Stimulated activated CD4-positive, alpha-beta T cell treated with anti-CD3 and anti-CD28 coated beads, Interleukin-2, amount 100 ng/mL, for 24 hours (primary cell): ENCODE results near the gene FOXC1.

Source experiments
- DNase-seq, 2 donors: peaks; one replicate each; pipeline ENCODE4 v3.0.0-alpha.2; 2020

FOXC1 gene

DNA sequence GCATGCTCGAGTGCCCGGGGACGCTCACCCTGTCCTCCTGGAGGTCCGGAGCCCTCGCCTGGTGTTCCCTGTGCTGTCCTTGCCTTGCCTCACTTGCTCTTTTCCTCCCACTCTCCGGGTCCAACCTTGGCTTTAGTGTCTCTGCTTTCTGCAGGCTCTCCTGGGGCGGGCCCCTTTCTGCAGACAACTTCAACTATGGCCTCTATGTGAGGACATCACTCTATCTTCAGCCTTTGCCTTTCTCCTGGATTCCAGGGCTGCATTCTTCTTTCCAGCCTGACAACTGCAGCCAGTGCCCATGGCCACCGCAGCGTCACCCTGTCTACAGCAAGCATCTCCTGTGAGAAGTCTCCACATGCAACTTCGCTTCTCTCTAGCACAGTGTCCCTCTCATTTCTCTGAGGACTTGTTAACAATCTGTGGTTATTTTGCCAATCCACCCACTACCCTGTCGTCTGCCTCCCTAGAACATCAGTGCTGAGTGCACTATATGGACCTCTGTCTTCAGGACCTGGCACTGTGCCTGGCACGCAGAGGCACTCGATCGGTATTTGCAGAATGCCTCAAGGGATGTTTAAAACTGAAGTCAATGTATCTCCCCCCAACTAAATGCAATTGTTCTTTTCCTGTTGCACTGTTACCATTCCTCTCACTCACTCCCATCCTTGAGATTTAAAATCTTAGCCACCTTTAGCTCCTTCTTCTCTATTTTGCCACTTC lies 35.9 kb downstream of the FOXC1 start:
- no peak for DNase-seq

DNA sequence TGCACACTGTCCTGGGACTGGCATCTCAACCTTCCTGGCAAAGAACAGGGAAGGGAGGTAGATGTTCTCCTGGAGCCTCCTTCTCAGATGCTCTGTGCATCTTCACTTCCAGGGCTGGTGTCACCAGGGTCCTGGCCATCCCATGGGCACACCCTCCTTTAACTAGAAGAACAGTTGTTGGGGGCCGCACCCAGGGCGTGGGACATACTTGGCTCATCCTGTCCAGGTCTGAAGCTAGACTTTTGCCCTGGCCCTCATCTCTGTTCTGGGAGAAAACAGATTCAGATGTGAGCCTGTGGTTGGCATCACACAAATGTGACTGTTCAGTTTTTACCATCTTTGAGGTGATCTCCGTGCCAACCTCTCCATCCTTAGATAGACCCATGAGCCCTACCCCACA lies 41.6 kb downstream of the FOXC1 start:
- no peak for DNase-seq

DNA sequence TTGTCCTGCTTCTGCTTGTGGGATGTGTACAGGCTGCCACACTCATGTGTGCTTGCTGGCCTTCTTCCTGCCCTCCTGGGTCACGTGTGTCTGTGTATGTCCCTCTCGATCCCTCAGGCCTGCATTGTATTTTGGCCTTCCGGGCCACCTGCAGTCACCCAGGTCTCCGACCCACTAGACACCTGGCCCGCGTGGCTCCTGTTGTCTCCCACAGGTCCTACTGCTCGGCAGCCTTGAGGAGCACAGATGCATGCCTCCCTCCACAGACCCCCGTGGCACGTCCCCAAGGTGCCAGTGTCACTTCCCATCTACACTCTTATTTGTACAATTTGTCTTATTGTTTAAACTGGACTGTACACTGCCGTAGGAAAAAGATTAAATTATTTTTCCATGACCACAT lies 43.1 kb downstream of the FOXC1 start:
- DNase-seq, result no peak

DNA sequence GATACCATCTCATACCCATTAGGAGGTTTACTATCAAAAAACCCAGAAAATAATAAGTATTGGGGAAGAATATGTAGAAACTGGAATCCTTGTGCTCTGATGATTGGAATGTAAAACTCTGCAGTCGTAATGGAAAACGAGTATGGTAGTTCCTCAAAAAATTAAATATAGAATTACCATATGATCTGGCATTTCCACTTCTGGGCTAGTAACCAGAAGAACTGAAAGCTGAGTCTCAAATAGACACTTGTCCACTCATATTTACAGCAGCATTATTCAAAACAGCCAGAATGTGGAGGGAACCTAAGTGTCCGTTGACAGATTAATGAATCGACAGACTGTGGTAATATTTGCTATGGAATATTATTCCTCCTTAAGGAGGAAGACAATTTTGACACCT lies 44.3 kb downstream of the FOXC1 start:
- DNase-seq, result no peak

DNA sequence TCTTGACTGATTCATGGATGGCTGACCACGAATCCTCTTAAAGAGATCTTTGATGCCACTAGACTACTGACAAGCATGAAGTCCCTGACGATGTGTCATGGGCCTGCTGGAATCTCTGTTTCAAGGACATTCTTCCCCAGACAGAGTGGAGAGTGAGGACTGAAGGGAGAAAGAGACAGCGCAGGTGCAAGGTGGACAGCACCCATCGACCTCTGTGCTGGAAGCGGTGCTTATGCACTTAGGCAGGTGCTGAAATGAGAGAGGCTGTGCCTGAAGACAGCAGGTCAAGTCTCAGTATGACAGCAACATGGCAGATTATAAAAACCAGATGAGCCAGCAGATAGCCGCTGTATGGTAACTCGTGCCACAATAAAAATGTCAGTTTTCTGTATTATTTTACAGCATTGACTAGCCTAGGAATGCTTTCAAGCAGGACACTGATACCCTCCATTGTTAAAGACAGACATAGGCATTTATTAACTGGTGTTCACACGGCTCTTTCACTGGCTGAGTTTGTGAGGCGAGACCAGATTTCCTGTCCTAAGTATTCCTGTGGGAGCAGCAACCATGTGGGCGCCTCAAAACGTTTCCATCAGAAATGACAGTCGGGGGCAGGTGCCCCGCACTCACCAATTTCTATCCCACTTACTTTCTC lies 47.5 kb downstream of the FOXC1 start:
- DNase-seq, result no peak

DNA sequence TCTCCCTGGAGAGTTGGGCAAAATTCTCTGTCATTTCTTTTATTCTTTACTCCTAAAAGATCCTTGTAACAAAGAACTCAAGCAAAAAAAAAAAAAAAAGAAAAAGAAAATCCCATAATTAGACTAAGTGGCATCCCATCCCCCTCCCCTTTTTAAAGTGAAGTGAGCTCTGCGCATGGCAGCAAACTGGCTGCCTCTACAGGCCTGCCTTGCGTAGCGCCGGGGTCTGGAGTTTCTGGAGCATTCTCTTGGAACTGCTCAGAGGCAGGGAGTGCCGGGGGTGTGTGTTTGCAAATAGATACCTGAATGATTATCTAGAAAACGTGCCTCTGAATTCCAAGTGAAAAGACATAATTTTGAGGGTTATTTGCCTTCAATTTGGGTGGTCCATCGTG lies 48.1 kb downstream of the FOXC1 start:
- no peak for DNase-seq

DNA sequence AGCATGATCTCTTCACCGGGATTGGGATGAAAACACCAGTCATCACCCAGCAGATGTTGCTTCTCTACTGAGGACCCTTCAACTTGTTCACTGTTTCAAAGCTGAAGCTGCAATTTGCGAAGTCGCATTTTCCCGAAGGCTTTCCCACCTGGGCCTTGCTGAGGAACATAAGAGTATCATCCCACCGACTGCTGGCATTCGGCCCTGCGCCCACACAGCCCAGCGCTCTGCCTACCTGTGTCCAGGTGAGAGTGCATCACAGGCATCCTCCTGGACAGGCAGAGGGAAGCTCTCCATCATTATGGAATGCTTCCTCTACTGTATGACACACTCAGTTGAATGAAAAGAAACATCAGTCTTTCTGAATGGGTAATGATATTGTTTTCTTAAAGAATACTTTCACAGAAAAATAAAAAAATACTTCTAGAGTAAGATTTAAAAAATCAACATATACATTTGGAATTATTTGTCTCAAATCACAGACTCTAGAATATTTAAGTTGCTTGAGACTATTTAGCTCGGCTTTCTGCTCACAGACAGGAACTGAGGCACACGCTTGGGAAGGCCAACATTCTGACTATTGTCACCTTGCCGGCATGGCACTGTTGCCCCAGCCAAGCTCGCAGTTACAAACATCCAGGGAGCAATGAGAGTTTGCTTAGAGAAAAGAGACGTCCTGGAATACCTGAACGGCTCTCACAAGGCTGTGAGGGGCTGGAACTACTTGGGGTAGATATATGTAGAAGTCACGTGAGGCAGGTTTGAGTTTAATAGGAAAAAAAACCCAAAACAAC lies 48.7 kb downstream of the FOXC1 start:
- no peak for DNase-seq

DNA sequence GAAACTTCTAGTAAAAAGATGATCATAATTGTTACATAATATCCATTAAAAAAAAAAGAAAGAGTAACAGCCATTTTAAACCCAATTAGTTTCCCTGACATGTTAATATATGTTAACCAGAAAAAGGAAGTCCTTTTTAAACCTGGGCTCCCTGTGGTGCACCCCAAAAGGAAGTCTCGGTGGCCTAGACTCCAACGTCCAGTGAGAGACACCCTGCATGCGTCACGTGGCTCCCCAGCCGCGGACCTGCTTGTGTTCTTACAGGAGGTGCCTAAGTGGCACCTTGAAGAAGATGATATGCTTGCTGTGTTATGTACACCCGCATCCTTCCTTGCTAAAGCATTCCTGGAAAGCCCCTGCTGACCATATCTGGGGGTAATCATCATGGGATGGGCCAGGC lies 50.1 kb downstream of the FOXC1 start:
- no peak for DNase-seq

DNA sequence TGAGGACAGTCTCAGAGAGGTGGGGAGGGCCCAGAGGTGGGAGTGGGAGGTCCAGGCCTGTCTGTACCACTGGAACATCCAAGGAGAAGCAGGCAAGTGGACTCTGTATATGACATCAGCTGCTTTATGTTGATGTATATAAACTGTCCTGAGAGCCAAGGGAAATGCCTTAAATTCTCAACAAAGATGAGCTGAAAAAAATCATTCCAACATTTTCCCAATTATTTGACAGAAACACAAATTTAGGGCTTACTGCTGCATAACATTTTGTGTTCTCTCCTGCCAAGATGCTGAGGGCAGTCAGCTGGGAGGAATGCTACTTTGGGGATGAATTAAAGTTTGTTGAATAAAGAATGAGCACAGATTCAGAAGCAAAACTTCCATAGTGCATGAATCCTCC lies 52.8 kb downstream of the FOXC1 start:
- no peak for DNase-seq
